Stimulated activated CD8-positive, alpha-beta memory T cell treated with anti-CD3 and anti-CD28 coated beads, Interleukin-12 subunit alpha, Interleukin-12 subunit beta, amount 100 ng/mL, for 4 hours (primary cell): ENCODE data around the gene MCCD1.
"Not testable (repeated sequence)": the region's sequence is repeated elsewhere in the genome, so short reads cannot be mapped to it uniquely, and the experiment has no call there.

ENCODE experiments used
- DNase-seq: peaks from one replicate; pipeline ENCODE4 v3.0.0-alpha.2; 2020; ENCODE audit warnings: low read depth

MCCD1 gene

DNA sequence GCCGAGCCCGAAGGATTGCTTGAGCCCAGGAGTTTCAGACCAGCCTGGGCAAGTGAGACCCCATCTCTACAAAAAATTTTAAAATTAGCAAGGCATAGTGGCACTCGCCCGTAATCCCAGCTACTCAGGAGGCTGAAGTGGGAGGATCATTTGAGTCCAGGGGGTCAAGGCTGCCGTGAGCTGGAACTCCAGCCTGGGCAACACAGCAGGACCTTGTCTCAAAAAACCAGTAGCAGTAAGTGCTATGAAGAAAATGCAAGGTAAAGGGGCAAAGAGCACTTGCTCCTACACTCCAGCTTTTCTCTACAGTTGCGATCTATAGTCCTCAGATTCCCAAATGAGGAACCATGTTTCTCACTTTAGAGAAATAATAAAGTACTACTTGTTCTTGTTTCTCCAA lies 14.9 kb downstream of the MCCD1 start:
- DNase-seq: no peak

- DNase-seq: no peak
Observed at GRCh38 chr6:31544676-31545075, 15.9 kb downstream of the MCCD1 start.

DNA sequence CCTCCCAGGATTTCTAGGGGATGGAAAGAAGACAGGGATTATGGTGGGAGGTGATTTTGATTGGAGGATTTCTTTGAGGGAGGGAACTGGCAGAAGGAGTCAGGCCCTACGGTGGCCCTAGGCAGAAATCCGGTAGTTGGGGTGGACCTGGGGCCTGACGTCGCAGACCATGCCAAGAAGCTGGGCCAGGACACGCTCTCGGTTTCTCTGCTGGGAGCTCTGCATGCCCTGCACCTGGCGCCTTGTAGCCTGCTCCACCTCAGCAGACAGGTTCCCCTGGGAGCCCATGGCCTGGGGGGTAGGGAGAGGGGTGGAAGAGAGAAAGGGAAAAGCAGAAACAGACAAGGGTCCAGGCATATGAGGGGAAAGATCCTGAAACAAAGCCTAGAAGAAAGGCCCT lies 16.5 kb downstream of the MCCD1 start:
- DNase-seq: no peak

DNA sequence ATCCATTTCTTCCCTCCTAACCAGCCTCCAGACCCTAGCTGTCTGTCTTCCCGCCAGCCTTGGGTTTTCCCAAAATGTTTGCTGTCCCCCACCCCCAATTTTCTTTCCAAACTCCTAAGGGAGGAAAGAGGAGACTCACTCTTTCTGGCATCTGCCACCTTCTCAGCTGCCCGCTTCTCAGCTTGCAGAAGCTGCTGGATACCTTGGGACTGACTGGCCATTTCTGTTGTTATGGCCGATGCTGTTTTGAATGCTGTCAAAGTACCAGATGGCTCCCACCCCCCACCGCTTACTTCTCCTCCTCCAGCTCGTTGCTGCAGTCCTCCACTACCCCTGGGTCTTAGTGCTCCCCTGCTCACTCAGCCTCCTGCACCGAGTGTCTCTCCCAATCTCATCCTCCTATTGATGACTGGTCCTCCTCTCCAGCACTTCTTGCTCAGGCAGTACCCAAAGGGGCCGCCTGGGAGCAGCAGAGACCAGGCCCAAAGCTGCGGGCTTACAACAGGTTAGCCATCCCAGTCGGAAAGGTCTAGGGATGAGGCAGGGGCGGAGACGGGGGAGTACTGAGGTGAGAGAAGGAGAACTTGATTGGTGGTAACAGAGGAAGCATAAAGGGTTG lies 17.7 kb downstream of the MCCD1 start, which contains the start of gene ATP6V1G2:
ATP6V1G2 (minus strand) TSS at position 270 of the 619 bp plus-strand sequence; CDS start at position 221, 49 bp downstream.
- DNase-seq: peak; percentile 67

- DNase-seq: peak; percentile 80
Observed at GRCh38 chr6:31546958-31547726, 18.4 kb downstream of the MCCD1 start, which contains the start of gene NFKBIL1. Gene NFKBIL1 (plus strand): TSS chr6:31547608. CDS start chr6:31547695, 87 bp downstream.

DNA sequence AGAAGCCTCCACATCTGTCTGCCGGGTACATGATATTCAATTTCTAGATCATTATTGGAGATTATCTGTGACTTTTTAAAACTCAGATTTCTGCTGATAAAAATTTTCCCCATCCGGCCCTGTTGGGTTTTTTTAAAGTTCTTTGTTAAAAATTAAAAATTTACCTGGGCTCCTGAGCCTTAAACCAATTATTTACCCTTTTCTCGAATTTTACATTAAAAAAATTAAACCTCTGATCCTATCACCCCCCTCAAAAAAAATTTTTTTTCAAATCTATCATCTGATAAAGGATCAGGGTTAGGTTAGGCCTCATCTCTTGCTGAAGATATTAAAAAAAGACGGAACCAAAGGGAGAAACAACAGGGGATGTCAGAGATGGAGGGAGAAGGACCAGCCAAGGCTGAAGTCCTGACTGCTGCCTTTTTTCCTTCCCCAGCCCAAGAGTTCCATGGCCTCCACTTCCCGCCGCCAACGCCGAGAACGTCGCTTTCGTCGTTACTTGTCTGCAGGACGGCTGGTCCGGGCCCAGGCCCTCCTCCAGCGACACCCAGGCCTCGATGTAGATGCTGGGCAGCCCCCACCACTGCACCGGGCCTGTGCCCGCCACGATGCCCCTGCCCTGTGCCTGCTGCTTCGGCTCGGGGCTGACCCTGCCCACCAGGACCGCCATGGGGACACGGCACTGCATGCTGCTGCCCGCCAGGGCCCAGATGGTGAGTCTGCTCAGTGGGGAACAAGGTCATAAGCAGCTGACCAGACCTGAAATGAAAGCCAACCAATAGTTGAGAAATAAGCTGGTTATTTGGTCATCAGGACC lies 19.2 kb downstream of the MCCD1 start:
- no peak for DNase-seq

DNA sequence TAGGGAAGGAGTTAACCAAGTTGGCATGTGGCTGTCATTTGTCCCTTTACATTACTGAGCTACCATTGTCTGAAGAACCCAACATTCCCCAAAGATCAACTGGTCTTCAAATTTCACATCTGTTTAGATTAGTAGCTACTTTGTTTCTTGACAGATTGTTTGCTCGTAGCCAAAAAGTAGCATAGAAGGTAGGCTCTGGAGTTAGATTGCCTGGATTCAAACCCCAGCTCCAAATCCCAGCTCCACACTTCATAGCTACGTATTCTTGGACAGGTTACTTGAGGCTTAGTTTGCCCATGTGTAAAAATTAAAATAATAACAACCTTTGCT lies 19.7 kb downstream of the MCCD1 start:
- no peak for DNase-seq

GRCh38 chr6:31551371-31551770 lies 22.6 kb downstream of the MCCD1 start:
- not testable (repeated sequence) for DNase-seq

GRCh38 chr6:31556307-31556706 lies 27.5 kb downstream of the MCCD1 start:
- no peak for DNase-seq

DNA sequence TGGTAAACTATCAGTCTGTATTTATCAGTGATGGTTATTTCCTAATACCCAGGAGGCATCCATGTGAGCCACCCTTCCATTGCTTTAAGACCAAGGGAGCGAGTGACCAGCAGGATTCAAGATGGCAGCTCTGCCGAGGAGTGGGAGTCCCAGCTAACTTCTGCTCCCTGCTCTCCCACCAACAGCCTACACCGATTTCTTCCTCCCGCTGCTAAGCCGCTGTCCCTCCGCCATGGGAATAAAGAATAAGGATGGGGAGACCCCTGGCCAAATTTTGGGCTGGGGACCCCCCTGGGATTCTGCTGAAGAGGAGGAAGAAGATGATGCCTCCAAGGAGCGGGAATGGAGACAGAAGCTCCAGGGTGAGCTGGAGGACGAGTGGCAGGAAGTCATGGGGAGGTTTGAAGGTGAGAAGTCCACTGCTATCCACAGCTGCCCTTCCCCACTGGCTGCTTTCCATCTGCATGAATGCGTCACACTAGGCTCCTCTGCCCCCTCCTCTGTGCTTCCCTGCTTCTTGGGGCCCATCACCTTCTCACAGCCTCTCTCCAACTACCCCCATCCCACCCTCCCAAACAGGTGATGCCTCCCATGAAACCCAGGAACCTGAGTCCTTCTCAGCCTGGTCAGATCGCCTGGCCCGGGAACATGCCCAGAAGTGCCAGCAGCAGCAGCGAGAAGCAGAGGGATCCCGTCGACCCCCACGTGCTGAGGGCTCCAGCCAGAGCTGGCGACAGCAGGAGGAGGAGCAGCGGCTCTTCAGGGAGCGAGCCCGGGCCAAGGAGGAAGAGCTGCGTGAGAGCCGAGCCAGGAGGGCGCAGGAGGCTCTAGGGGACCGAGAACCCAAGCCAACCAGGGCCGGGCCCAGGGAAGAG lies 28.9 kb downstream of the MCCD1 start:
- DNase-seq: no peak

GRCh38 chr6:31558318-31558625 lies 29.5 kb downstream of the MCCD1 start:
- no peak for DNase-seq

GRCh38 chr6:31558631-31559500 lies 30.1 kb downstream of the MCCD1 start:
- DNase-seq: peak; percentile 57

- no peak for DNase-seq
Observed at GRCh38 chr6:31559606-31559957, 30.8 kb downstream of the MCCD1 start.

DNA sequence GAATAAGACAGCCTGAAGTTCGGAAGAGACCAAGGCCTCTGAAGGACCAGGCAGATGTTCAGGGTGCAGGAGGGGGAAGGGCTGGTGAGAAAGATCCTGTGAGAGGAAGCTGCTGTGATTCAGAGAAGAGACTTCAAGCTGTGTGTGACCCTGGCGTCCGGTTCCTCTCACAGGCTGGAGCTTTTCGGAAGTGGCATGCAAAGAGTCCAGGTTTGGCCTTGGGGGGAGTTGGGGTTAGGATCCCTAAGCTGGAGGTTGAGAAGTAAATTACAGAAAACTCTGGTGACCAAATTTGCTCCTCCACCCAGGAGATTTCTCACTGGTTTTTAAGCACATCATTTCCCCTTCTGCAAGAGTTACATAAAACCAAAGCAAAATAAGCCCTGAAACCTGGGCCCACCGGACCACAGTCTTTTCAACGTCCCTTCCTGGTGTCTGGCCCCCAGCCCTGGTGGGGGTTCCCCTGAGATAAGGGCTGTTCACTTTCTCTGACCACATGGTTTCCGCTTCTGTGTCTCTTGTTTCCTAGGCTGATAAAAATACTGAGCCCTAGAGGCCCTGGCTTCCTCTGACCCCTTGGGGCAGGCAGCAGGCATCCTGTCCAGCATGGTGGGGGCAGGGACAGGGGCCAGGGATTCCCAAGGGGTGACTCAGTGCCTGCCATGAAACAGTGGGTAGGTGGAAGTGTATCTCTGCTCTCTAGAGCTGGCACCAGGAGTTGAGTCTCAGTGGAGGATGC lies 31.4 kb downstream of the MCCD1 start:
- DNase-seq: no peak

GRCh38 chr6:31560697-31561058 lies 31.9 kb downstream of the MCCD1 start:
- no peak for DNase-seq

- no peak for DNase-seq
Observed at GRCh38 chr6:31567531-31568370, 39.0 kb downstream of the MCCD1 start.

GRCh38 chr6:31568537-31568961 lies 39.8 kb downstream of the MCCD1 start:
- DNase-seq: no peak

DNA sequence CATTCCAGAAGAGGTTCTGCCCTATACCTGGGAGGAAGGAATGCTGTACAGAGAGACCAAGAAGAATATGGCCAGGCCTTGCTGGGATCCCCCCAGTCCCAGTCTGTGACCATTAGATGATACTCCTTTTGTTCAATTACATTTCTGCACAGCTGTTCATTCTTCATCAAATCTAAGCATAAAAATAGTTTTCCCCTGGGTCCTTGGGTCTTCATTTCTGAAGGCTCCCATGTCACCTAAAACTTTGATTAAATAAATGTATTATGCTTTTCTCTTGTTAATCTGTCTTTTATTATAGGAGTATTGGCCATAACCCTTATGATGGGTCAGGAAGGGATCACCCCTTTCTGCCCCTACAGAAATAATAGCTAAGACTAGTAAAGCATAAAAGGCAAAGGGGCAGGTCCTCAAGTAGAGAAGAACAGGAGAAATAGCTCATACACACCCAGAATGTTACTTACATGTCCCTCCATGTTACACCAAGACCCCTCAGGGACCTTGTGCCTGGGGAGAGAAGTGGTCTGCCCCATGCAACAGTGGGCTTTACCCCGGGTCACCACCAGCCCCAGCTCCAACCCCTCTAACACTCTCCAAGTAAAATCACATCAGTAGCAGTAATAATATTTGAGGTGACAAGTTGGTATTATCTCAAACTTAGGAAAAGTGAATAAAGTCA lies 41.2 kb downstream of the MCCD1 start:
- DNase-seq: no peak
